GM10847 (cell line): ENCODE measurements around the gene FAM3B.
A peak's percentile ranks its signal among the peaks of the same experiment; 100 is the strongest.

Experiments
- POLR2A ChIP-seq: IDR thresholded peaks from 2 replicates; pipeline ENCODE4 v1.6.1; 2011; ENCODE audit not compliant: insufficient read length; ENCODE audit errors: extremely low read depth

Gene FAM3B

GRCh38 chr21:41361053-41361785 is 44.6 kb downstream of the FAM3B start:
- no peak for TF ChIP-seq POLR2A

GRCh38 chr21:41361786-41362604 is 45.4 kb downstream of the FAM3B start, which contains the start of gene MX2:
MX2 (plus strand) TSS chr21:41362027; CDS start chr21:41376907, 14,880 bp downstream.
- TF ChIP-seq POLR2A = peak; percentile 53

GRCh38 chr21:41362605-41363369 is 46.2 kb downstream of the FAM3B start:
- peak; percentile 39 for TF ChIP-seq POLR2A

GRCh38 chr21:41363370-41364270 is 47.0 kb downstream of the FAM3B start:
- no peak for TF ChIP-seq POLR2A

GRCh38 chr21:41364308-41364707 is 47.7 kb downstream of the FAM3B start:
- TF ChIP-seq POLR2A = no peak

- no peak for TF ChIP-seq POLR2A
Observed at GRCh38 chr21:41365377-41366107, 48.9 kb downstream of the FAM3B start.

GRCh38 chr21:41366522-41367151 is 50.0 kb downstream of the FAM3B start:
- TF ChIP-seq POLR2A = no peak

GRCh38 chr21:41367301-41367944 is 50.8 kb downstream of the FAM3B start:
- no peak for TF ChIP-seq POLR2A

- TF ChIP-seq POLR2A = no peak
Observed at GRCh38 chr21:41367945-41368734, 51.5 kb downstream of the FAM3B start.

GRCh38 chr21:41368735-41369104 is 52.1 kb downstream of the FAM3B start:
- TF ChIP-seq POLR2A = peak; percentile 9

GRCh38 chr21:41369105-41369919 is 52.7 kb downstream of the FAM3B start:
- TF ChIP-seq POLR2A = no peak
